ENCODE results near the gene GPR183. TPM values are rescaled to one million over a fixed set of nuclear protein-coding genes. Genes with fewer than 3 reads are reported as not detected.

Gene GPR183
- total RNA-seq, 1 donor from 2014 or later: 0.71 TPM

- TF ChIP-seq, protein P1, sequence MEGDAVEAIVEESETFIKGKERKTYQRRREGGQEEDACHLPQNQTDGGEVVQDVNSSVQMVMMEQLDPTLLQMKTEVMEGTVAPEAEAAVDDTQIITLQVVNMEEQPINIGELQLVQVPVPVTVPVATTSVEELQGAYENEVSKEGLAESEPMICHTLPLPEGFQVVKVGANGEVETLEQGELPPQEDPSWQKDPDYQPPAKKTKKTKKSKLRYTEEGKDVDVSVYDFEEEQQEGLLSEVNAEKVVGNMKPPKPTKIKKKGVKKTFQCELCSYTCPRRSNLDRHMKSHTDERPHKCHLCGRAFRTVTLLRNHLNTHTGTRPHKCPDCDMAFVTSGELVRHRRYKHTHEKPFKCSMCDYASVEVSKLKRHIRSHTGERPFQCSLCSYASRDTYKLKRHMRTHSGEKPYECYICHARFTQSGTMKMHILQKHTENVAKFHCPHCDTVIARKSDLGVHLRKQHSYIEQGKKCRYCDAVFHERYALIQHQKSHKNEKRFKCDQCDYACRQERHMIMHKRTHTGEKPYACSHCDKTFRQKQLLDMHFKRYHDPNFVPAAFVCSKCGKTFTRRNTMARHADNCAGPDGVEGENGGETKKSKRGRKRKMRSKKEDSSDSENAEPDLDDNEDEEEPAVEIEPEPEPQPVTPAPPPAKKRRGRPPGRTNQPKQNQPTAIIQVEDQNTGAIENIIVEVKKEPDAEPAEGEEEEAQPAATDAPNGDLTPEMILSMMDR (IDR thresholded peaks at IDR 0.05; ENCODE audit: insufficient read depth, low read length, poor library complexity, severe bottlenecking): no peak
- no peak overlapping the region for H3K4me3 ChIP-seq (ENCODE audit: low read depth, low read length)
- no peaks in the 10 kb centered on the region for H3K36me3 ChIP-seq (ENCODE audit: control insufficient read depth, insufficient read depth, low read length)
- H3K27me3 ChIP-seq (ENCODE audit: control insufficient read depth, insufficient read depth, low read length): no peaks in the 10 kb centered on the region
- no peak for DNase-seq (ENCODE audit: low read depth)
Observed at GRCh38 chr13:99321709-99322108, 14.5 kb upstream of the GPR183 start.

DNA sequence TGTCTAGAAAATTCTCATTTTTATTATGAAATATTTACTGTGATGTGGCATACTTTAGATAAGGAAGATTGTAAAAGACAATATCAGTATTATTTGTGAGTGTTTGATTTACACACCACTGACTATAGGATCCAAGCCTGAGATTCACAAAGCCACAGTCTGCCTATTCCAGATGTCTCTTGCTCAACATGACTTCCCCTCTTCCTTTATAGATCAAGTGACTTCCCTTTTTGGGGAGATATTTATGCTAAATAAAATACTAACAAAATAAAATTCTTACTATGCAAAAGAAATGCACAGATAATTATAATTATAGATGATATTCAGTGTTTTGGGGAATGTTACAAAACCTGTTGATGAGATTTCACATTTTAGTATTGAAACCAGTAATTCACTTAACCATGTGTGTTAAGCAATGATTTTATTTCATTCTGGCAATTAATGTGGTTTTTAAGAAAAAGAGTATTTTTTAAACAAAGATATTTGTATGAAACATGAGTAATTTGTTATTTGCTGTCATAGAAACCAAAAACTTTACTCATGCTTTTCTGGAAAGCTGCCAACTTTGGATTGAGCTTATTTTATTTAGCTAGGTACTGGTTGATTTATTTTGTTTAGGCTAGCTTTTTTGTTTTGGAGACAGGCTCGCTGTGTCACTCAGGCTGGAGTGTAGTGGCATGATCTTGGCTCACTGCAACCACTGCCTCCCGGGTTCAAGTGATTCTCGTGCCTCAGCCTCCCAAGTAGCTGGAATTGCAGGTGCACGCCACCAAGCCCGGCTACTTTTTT lies 13.7 kb upstream of the GPR183 start:
- TF ChIP-seq, protein P1 (IDR thresholded peaks at IDR 0.05; ENCODE audit: insufficient read depth, low read length, poor library complexity, severe bottlenecking): no peak

GRCh38 chr13:99316657-99317256 lies 9.6 kb upstream of the GPR183 start:
- no peaks in the 10 kb centered on the region for H3K27me3 ChIP-seq (ENCODE audit: control insufficient read depth, insufficient read depth, low read length)

More for the DNA sequence above, 13.7 kb upstream of the GPR183 start:
- H3K36me3 ChIP-seq (ENCODE audit: control insufficient read depth, insufficient read depth, low read length): no peaks in the 10 kb centered on the region
- DNase-seq (ENCODE audit: low read depth): no peak
- no peaks in the 10 kb centered on the region for H3K27me3 ChIP-seq (ENCODE audit: control insufficient read depth, insufficient read depth, low read length)
- H3K4me3 ChIP-seq (ENCODE audit: low read depth, low read length): no peak overlapping the region

GRCh38 chr13:99316224-99316623 lies 9.0 kb upstream of the GPR183 start:
- DNase-seq (ENCODE audit: low read depth): no peak
- TF ChIP-seq, protein P1 (IDR thresholded peaks at IDR 0.05; ENCODE audit: insufficient read depth, low read length, poor library complexity, severe bottlenecking): no peak
- Histone ChIP-seq H3K27me3 (ENCODE audit: control insufficient read depth, insufficient read depth, low read length) (no peaks in the 10 kb centered on the region), H3K36me3 (ENCODE audit: control insufficient read depth, insufficient read depth, low read length) (no peaks in the 10 kb centered on the region), H3K4me3 (ENCODE audit: low read depth, low read length) (no peak overlapping the region)

More at GRCh38 chr13:99316657-99317256, 9.6 kb upstream of the GPR183 start:
- no peak overlapping the region for H3K4me3 ChIP-seq (ENCODE audit: low read depth, low read length)
- TF ChIP-seq, protein P1 (IDR thresholded peaks at IDR 0.05; ENCODE audit: insufficient read depth, low read length, poor library complexity, severe bottlenecking): no peak
- H3K36me3 ChIP-seq (ENCODE audit: control insufficient read depth, insufficient read depth, low read length): no peaks in the 10 kb centered on the region
- no peak for DNase-seq (ENCODE audit: low read depth)

GRCh38 chr13:99315186-99315585 lies 8.0 kb upstream of the GPR183 start:
- no peaks in the 10 kb centered on the region for H3K27me3 ChIP-seq (ENCODE audit: control insufficient read depth, insufficient read depth, low read length)
- DNase-seq (ENCODE audit: low read depth): no peak
- no peaks in the 10 kb centered on the region for H3K36me3 ChIP-seq (ENCODE audit: control insufficient read depth, insufficient read depth, low read length)
- TF ChIP-seq, protein P1 (IDR thresholded peaks at IDR 0.05; ENCODE audit: insufficient read depth, low read length, poor library complexity, severe bottlenecking): no peak
- no peak overlapping the region for H3K4me3 ChIP-seq (ENCODE audit: low read depth, low read length)

All from kidney epithelial cell (primary cell).